ENCODE results near the gene TSSK1B.
A peak's percentile ranks its signal among the peaks of the same experiment; 100 is the strongest.

Gene TSSK1B

GRCh38 chr5:113384782-113385285, 50.0 kb downstream of the TSSK1B start:
- no peak overlapping the region for H3K18ac ChIP-seq (ENCODE audit: low read length)
- no peaks in the 10 kb centered on the region for H3K79me1 ChIP-seq (ENCODE audit: low read depth, low read length)
- H2BK5ac ChIP-seq (ENCODE audit: low read length) = no peak overlapping the region
- H3K14ac ChIP-seq (ENCODE audit: low read length) = no peak overlapping the region
- WGBS, 2 donors (ENCODE audit: extremely low coverage in 2 of 2, insufficient read length in 2 of 2, insufficient replicate concordance in 1 of 2) = no CpG with 5 or more reads among the region's 4 CpGs
- H3K4ac ChIP-seq (ENCODE audit: low read length) = no peak overlapping the region
- no peak for DNase-seq (ENCODE audit: low spot score)
- H3K9ac ChIP-seq (ENCODE audit: low read depth, low read length, poor library complexity) = peak overlapping the region; percentile 32
- H3K23ac ChIP-seq (ENCODE audit: low read depth, low read length, poor library complexity) = no peak overlapping the region
- no peak overlapping the region for H2BK12ac ChIP-seq (ENCODE audit: low read length)
- no peak overlapping the region for H2BK15ac ChIP-seq (ENCODE audit: low read length)
- peaks cover 0 to 6% of the 10 kb centered on the region in 2 donors for H3K4me1 ChIP-seq (ENCODE audit: control insufficient read depth in 2 of 2, insufficient read depth in 1 of 2, low read depth in 1 of 2, low read length in 2 of 2)
- no peak overlapping the region for H3K27ac ChIP-seq (replicated peaks; ENCODE audit: low read length)
- H3K4me2 ChIP-seq (ENCODE audit: insufficient read depth, low read length, poor library complexity, severe bottlenecking) = no peak overlapping the region
- no peaks in the 10 kb centered on the region for H3K27me3 ChIP-seq (ENCODE audit: control insufficient read depth in 3 of 3, insufficient read depth in 3 of 3, low read depth in 1 of 3, low read length in 3 of 3)
- no peak overlapping the region for H4K8ac ChIP-seq (ENCODE audit: low read depth, low read length)
- no peak overlapping the region for H4K91ac ChIP-seq (ENCODE audit: low read depth, low read length, poor library complexity)
- H3K4me3 ChIP-seq (ENCODE audit: low read length in 2 of 2) = no peak overlapping the region
- H2BK120ac ChIP-seq (ENCODE audit: low read depth, low read length) = no peak overlapping the region
- no peak overlapping the region for H2AK5ac ChIP-seq (ENCODE audit: low read depth, low read length)
- no peak overlapping the region for H2AFZ ChIP-seq (ENCODE audit: low read length)
- peaks cover 0 to 2% of the 10 kb centered on the region in 2 donors for H3K9me3 ChIP-seq (replicated peaks in 1 of 2; ENCODE audit: control insufficient read depth in 2 of 2, insufficient read depth in 1 of 2, low read depth in 1 of 2, low read length in 2 of 2)
- H3K36me3 ChIP-seq (replicated peaks in 1 of 2; ENCODE audit: control insufficient read depth in 2 of 2, insufficient read depth in 2 of 2, low read length in 2 of 2) = no peaks in the 10 kb centered on the region

GRCh38 chr5:113382731-113383130, 52.1 kb downstream of the TSSK1B start:
- no CpG with 5 or more reads among the region's 1 CpG for WGBS, 2 donors (ENCODE audit: extremely low coverage in 2 of 2, insufficient read length in 2 of 2, insufficient replicate concordance in 1 of 2)
- no peaks in the 10 kb centered on the region for H3K9me3 ChIP-seq (replicated peaks in 1 of 2; ENCODE audit: control insufficient read depth in 2 of 2, insufficient read depth in 1 of 2, low read depth in 1 of 2, low read length in 2 of 2)

More at GRCh38 chr5:113382731-113383130, 52.1 kb downstream of the TSSK1B start:
- DNase-seq (ENCODE audit: low spot score) = no peak
- H3K4me3 ChIP-seq (ENCODE audit: low read length in 2 of 2) = no peak overlapping the region
- no peak overlapping the region for H3K9ac ChIP-seq (ENCODE audit: low read depth, low read length, poor library complexity)
- no peaks in the 10 kb centered on the region for H3K79me1 ChIP-seq (ENCODE audit: low read depth, low read length)
- H3K4me2 ChIP-seq (ENCODE audit: insufficient read depth, low read length, poor library complexity, severe bottlenecking) = no peak overlapping the region
- no peak overlapping the region for H3K27ac ChIP-seq (replicated peaks; ENCODE audit: low read length)
- no peak overlapping the region for H3K23ac ChIP-seq (ENCODE audit: low read depth, low read length, poor library complexity)
- H3K14ac ChIP-seq (ENCODE audit: low read length) = no peak overlapping the region
- H2BK15ac ChIP-seq (ENCODE audit: low read length) = no peak overlapping the region
- no peak overlapping the region for H3K4ac ChIP-seq (ENCODE audit: low read length)
- peaks cover 0 to 3% of the 10 kb centered on the region in 2 donors for H3K4me1 ChIP-seq (ENCODE audit: control insufficient read depth in 2 of 2, insufficient read depth in 1 of 2, low read depth in 1 of 2, low read length in 2 of 2)
- H3K36me3 ChIP-seq (replicated peaks in 1 of 2; ENCODE audit: control insufficient read depth in 2 of 2, insufficient read depth in 2 of 2, low read length in 2 of 2) = no peaks in the 10 kb centered on the region
- no peak overlapping the region for H4K8ac ChIP-seq (ENCODE audit: low read depth, low read length)
- no peak overlapping the region for H3K18ac ChIP-seq (ENCODE audit: low read length)
- no peak overlapping the region for H2BK5ac ChIP-seq (ENCODE audit: low read length)
- no peak overlapping the region for H4K91ac ChIP-seq (ENCODE audit: low read depth, low read length, poor library complexity)
- H2BK120ac ChIP-seq (ENCODE audit: low read depth, low read length) = no peak overlapping the region
- H2AFZ ChIP-seq (ENCODE audit: low read length) = no peak overlapping the region
- no peaks in the 10 kb centered on the region for H3K27me3 ChIP-seq (ENCODE audit: control insufficient read depth in 3 of 3, insufficient read depth in 3 of 3, low read depth in 1 of 3, low read length in 3 of 3)
- no peak overlapping the region for H2BK12ac ChIP-seq (ENCODE audit: low read length)
- H2AK5ac ChIP-seq (ENCODE audit: low read depth, low read length) = no peak overlapping the region

Measured in neuronal stem cell (in vitro differentiated cells).